NOMO-1 treated with dmso at 0.1 percent for 144 hours (cell line): ENCODE measurements around the gene GSDMA.

Experiments used
- DNase-seq: peaks from one replicate; lab custom pipeline; 2025; ENCODE audit not compliant: unreplicated experiment; lab: John Stamatoyannopoulos, UW

GSDMA gene

DNA sequence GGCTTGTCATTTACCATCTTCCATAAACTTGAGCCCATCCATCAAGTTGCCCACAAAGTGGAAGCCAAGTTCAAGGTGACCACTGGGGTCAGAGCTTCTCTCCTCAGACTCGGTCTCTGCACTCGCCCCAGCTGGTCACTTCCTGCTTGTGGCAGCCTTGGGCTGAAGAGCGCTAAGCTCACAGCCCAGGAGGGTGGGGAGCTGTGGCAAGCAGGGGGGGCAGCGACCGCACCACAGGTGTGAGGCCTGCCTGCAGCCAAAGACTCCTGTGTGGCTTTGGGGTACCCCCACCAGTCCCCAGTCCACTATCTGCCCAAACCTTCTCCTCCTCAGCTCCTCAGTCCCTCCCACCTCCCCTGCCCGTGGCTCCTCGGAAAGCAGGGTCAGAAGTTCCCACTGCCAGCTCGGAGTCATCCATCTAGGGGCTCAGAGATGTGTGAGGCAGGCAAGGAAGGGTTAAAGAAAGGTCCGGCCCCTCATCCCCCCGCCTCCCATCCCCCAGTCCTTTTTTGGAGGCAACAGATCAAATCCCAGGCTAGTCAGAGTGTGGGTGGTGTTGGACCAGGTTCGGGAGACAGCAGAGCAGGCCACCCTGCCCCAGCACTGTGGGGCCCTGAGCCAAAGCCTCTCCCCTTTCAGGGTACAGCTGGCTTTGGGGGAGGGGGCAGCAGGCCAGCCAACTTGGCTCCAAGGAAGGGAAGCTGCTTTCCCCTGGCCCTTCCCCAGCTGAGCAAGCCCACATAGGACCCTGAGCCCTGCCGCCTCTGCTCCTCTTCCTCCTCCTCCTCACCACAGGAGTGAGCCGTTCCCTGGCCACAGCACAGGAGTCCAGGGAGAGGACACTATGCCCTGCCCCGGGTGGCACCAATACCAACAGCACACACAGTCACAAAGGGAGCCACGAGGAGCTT, 55.7 kb downstream of the GSDMA start:
- DNase-seq = no peak

DNA sequence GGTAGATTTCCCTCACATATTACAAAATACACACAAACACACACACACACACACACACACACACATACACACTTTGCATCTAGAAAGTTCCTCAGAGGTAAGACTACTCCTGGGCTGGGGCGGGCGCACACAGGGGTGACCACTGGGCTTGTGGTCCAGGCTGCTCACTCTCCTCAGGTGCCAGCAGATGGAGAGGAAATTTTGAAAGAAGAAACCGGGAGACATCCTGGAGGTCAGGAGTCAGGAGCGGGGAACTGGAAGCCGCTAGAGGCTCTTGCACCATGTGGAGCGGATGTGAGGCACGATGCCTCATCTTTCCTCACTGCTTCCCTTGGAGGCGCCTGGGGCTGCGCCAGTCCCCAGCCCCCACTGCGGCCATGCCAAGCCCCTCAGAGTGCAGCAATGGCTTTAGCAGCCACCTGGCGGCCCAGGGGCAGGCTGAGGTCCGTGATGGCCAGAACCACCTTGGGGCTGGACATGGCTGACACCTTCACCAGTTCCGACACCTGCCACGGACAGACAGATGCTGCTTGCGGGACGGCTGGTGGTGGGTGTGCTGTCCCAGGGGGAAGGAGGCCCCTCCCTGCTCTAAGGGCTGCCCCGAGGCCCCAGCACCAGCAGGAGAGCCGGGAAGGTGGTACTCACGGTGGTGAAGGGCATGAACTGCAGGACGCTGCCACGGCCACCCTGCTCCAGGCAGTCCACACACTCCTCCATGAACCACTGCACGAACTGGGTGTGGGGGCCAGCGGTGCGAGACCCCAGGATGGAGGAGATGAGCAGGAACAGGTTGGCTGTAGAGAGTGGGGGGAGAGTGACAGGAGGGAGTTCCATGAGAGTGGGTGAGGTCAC, 56.6 kb downstream of the GSDMA start:
- no peak for DNase-seq

DNA sequence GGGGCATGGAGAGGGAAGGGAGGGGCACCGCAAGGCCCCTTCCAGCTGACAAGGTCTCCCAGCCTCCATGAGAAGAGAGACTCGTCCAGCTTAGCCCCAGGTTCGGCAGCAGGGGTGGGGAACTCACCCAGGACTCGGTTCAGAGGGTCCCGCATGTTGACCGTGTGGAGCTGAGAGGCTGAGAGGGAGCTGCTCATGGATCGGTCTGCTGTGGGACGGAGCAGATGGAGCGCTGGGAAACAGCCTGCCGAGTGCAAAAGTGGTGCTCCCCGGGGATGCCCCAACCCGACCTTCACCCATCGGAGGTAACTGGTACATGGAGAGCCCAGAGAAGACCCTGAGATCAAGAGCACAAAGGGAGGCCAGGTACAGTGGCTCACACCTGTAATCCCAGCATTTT, 57.3 kb downstream of the GSDMA start:
- no peak for DNase-seq

DNA sequence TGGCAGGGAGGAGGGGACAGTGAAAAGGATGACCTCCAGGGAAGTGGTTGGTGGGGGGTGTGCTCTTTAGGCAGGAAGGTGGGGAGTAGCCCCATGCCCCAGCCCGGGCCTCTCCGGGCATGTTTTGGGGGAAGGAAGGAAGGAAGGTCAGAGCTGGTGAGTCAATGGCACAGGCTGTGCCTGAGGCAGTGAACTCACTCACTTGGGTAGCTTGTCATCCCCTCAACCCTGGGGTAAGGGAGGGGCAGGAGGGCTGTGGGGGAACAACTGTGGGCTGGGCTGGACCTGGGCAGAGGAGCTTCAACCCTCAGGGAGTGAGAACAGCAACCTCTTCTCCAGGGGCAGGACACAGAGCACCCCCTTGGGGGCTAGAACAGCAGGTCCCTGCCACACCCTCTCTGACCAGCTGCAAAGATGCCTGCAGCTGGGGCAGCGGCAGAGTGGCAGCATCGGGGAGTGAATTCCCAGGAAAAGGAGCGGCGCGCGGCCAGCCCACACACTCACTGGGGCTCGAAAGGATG, 58.7 kb downstream of the GSDMA start:
- no peak for DNase-seq

DNA sequence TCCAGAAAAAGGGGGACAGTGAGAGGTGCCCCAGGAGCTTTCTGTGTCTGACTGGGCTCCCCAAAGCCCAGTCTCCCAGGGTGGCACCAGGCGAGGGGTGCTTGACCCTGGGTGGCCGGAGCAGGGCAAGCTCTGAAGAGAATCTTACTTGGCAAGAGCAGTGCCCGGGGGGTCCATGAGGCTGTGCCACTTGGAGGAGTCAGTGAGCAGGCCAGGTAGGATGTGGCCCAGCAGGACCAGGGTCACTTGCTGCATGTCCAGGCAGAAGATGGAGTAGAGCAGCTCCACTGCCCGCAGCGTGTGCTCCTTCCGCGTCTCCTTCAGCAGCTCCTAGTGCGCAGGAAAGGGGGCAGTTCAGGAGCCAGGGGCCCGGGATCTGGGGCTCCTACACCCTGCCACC, 59.7 kb downstream of the GSDMA start:
- no peak for DNase-seq

DNA sequence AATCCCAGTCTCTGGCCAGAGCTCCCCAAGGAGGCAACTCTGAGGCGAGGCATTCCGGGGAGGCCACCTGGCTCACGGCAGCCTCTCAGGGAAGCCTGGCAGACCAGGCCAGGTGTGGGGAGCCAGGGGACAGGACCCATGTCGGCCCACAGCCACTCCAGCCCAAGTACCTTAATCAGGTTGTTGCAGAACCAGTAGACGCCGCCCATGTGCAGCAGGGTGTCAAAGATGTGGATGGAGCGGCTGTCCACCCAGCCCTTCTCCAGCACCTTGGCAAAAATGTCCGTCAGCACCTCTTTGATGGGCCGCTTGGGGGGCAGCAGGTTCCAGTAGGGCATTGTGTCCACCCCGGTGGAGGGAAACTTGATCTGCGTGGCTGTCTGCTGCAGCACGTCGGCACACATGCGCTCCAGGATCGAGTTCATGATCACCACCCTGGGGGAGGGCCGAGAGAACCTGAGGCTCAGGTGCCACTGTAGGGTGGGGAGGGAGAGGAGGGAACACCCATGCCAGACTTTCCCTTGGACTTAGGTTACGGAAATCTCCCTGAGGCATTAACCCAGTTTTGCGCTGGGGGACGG, 60.2 kb downstream of the GSDMA start:
- DNase-seq = no peak

DNA sequence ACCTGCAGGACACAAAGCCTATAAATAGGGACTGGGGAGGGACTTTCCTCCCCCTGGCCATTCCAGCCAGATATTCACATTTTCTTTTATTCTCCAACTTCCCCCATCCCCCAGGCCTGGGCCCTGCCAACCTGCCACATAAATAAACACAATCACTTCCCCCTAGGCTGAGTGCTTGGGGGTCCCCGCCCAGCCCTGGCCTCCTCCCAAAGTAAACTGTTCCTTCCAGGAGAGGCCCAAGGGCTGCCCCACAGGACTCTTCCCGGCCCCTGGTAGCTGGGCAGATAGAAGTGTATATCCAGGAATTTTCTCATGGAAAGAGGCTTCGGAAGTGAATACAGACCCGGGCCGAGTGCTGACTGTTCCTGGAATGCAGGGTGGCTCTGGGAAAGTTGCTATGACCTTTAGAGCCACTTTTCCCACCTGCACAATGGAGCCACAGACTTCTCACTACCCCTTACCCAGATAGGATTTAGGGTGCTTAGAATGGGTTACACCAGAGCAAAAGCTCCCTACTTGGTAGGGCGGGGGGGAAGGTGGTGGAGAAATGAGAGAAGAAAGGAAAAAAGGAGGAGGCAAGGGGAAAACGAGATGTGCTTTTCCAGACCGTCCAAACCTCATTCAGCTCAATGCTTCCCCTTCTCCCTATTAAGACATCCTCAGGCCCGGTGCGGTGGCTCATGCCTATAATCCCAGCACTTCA, 60.9 kb downstream of the GSDMA start:
- DNase-seq = no peak

DNA sequence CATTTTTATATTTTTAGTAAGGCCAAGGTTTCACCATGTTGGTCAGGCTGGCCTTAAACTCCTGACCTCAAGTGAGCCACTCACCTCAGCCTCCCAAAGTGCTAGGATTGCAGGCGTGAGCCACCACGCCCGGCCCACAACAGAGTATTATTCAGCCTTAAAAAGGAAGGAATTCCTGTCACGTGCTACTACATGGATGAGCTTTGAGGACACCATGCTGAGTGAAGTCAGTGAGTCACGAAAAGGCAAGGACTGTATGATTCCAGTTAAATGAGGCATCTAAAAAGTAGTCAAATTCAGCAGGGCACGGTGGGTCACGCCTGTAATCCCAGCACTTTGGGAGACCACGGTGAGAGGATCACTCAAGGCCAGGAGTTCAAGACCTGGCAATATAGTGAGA, 62.1 kb downstream of the GSDMA start:
- no peak for DNase-seq

DNA sequence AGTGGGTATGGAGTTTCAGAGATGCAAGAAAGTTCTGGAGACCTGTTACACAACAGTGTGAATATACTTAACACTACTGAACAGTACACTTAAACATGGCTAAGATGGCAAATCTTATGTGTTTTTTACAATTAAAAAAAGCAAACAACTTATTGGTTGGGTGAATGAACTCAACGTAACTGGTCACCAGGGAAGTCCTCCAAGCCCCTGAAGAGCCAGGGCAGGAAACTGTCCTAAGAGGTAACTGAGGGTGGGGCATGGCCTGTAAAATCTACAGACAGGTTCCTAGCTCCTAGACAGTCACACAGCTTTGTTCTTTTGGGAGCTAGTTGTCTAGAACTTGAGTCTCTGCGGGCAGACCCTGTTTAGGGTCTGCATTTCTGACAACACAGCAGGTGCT, 62.8 kb downstream of the GSDMA start:
- DNase-seq = no peak

DNA sequence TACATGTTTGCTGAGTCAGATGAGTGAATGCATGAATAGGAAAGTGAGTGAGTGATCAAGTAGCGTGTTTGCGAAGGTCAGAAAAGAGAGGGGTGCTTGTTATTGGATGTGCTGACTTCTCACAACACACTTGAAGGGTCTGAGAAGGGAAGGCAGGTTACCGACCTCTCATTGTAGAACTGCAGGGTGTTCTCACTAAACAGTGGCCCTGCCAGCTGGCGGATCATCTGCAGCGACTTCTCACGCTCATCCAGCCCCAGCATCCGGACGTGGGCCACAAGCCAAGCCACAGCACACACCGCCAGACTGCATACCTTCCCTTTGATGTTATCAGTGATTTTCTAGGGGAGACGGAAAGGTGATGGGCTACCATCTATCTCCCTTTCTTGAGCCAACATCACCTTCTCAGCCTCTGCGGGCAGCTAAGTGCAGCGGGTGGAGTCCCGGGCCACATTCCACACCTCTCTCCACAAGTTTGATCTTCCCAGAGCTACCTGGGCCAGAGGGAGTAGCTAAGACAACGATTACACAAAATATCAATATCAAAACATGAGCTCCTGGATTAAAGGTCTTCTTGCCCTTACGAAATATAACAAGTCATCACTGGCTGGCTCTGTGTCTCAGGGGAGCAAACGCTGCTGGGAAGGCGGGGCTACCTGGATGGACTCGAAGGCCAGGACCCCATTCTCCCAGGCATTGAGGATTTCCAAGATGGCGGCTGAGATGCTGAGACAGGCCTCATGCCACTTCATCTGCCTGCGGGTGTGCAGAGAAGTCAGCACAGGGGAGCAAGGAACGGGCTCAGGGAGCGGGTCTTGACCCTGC, 63.4 kb downstream of the GSDMA start:
- no peak for DNase-seq

DNA sequence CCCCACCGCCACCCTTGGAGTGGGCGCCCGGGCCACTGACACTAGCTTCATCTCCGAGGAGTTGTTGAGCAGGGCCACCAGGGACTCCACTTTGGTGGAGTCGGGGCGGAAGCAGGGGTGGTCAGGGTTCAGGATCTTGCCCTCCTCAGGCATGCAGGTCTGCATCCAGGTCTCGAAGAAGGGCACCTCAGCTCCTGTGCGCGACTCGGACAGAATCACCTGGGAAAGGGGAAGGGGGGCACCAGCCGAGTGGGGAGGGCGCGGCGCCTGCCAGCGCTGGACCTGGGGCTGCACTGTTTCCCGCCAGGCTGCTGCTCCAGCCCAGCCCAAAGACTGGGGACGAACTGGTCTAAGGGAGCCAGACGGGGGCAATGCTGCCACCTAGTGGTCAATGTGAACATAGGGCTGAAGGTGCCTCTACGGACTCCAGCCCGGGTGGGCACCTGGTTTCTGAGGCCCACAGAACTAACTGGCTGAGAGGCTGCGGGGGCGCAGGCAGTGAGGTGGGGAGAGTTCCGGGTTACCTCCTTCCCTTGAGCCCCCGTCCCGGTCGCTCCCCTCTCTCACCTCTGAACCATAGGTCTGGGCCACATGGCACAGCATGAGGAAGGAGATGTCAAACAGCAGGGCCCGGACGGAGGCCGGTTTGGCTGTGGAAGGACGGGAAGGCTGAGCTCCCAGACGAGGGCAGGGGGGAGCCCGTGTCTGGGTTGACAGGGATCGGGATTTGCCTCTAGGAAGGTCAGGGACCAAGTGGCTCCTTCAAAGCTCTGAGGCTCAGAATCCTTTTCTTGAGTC, 64.2 kb downstream of the GSDMA start:
- DNase-seq = peak; percentile 7
